Osteocyte (in vitro differentiated cells): ENCODE results near the gene RIMBP2. TPM values are rescaled to one million over a fixed set of nuclear protein-coding genes. Genes with fewer than 3 reads are reported as not detected.

Source experiments
- DNase-seq: peaks from one replicate; pipeline ENCODE4 v3.0.0; 2021; ENCODE audit warnings: mixed read lengths; ENCODE audit not compliant: unreplicated experiment; ENCODE audit errors: extremely low spot score
- H3K27ac Mint-ChIP-seq: one replicate; pipeline ENCODE4 v1.8.0; 2021; ENCODE audit warnings: mild to moderate bottlenecking, mixed read lengths; ENCODE audit not compliant: unreplicated experiment
- H3K27me3 Mint-ChIP-seq: one replicate; pipeline ENCODE4 v1.8.0; 2021; ENCODE audit warnings: mixed read lengths; ENCODE audit not compliant: unreplicated experiment
- H3K36me3 Mint-ChIP-seq: one replicate; pipeline ENCODE4 v1.8.0; 2021; ENCODE audit warnings: mixed read lengths; ENCODE audit not compliant: unreplicated experiment
- H3K4me1 Mint-ChIP-seq: one replicate; pipeline ENCODE4 v1.8.0; 2021; ENCODE audit warnings: mixed read lengths; ENCODE audit not compliant: unreplicated experiment
- H3K4me3 Mint-ChIP-seq: one replicate; pipeline ENCODE4 v1.8.0; 2021; ENCODE audit warnings: mild to moderate bottlenecking, moderate library complexity, mixed read lengths; ENCODE audit not compliant: unreplicated experiment
- H3K9me3 Mint-ChIP-seq: one replicate; pipeline ENCODE4 v1.8.0; 2021; ENCODE audit warnings: mixed read lengths; ENCODE audit not compliant: unreplicated experiment
- CTCF ChIP-seq: fragments of 200-600 bp; sonication (generic); IDR thresholded peaks from 2 replicates; pipeline ENCODE4 v1.5.0; 2021; ENCODE audit warnings: antibody characterized with exemption, mild to moderate bottlenecking, moderate library complexity
- total RNA-seq: library from RNA; stranded (reverse); gene quantifications from 2 replicates; pipeline ENCODE4 v1.2.1, GENCODE V29; 2021

RIMBP2 gene
- total RNA-seq, 1 donor from 2014 or later, result 0.13 TPM

- H3K4me3 Mint-ChIP-seq, result no peak overlapping the region
- no peaks in the 10 kb centered on the region for H3K36me3 Mint-ChIP-seq
- no peak overlapping the region for H3K27ac Mint-ChIP-seq
- no peaks in the 10 kb centered on the region for H3K4me1 Mint-ChIP-seq
- no peaks in the 10 kb centered on the region for H3K27me3 Mint-ChIP-seq
- DNase-seq, result no peak
- TF ChIP-seq CTCF, result no peak
- peaks cover 8% of the 10 kb centered on the region for H3K9me3 Mint-ChIP-seq
Measured at GRCh38 chr12:130608831-130609230, 107.3 kb downstream of the RIMBP2 start.

- TF ChIP-seq CTCF, result no peak
- no peak for DNase-seq
- H3K9me3 Mint-ChIP-seq, result peaks cover 10% of the 10 kb centered on the region
- no peak overlapping the region for H3K27ac Mint-ChIP-seq
- no peak overlapping the region for H3K4me3 Mint-ChIP-seq
- H3K36me3 Mint-ChIP-seq, result no peaks in the 10 kb centered on the region
- H3K4me1 Mint-ChIP-seq, result no peaks in the 10 kb centered on the region
- no peaks in the 10 kb centered on the region for H3K27me3 Mint-ChIP-seq
Measured at GRCh38 chr12:130608132-130608531, 108.0 kb downstream of the RIMBP2 start.

- no peaks in the 10 kb centered on the region for H3K27me3 Mint-ChIP-seq
- no peak overlapping the region for H3K27ac Mint-ChIP-seq
- DNase-seq, result no peak
- no peaks in the 10 kb centered on the region for H3K36me3 Mint-ChIP-seq
- peaks cover 18% of the 10 kb centered on the region for H3K9me3 Mint-ChIP-seq
- H3K4me1 Mint-ChIP-seq, result no peaks in the 10 kb centered on the region
- H3K4me3 Mint-ChIP-seq, result no peak overlapping the region
- no peak for TF ChIP-seq CTCF
Measured at GRCh38 chr12:130606231-130606630, 109.9 kb downstream of the RIMBP2 start.

GRCh38 chr12:130603396-130603965 is 112.6 kb downstream of the RIMBP2 start:
- no peaks in the 10 kb centered on the region for H3K4me1 Mint-ChIP-seq
- no peaks in the 10 kb centered on the region for H3K36me3 Mint-ChIP-seq
- no peak for TF ChIP-seq CTCF
- H3K9me3 Mint-ChIP-seq, result peaks cover 34% of the 10 kb centered on the region
- no peak for DNase-seq
- no peaks in the 10 kb centered on the region for H3K27me3 Mint-ChIP-seq
- no peak overlapping the region for H3K4me3 Mint-ChIP-seq
- no peak overlapping the region for H3K27ac Mint-ChIP-seq

- Mint-ChIP-seq H3K27me3 (no peaks in the 10 kb centered on the region), H3K4me1 (no peaks in the 10 kb centered on the region), H3K36me3 (no peaks in the 10 kb centered on the region), H3K4me3 (no peak overlapping the region), H3K27ac (no peak overlapping the region), H3K9me3 (peaks cover 44% of the 10 kb centered on the region)
- no peak for DNase-seq
- TF ChIP-seq CTCF, result no peak
Measured at GRCh38 chr12:130602251-130602650, 113.8 kb downstream of the RIMBP2 start.
